ENCODE measurements around the gene GRID2.

DNA sequence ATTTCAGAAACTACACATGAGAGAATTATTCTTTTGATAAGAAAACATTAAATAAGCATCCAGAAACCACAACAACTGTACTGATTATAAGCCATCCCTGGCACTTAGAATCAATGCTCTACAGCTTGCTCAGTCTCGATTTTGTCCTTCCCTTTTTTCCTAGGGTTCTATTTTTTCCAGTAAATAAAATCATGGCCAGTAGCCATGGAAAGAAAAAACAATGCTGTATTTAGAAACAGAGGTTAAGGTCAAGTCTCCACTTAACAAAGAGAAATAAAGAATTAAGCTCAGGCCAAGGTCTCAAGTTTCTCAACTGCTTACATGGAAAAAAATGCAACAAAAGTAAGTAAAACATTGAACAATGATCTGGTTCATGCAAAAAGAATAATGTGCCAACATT lies 38.7 kb upstream of the GRID2 start:
- TF ChIP-seq POLR2A (IDR thresholded peaks at IDR 0.05; ENCODE audit: low read length) (no peak), GATA1 (IDR thresholded peaks at IDR 0.05; ENCODE audit: low read depth, low read length) (no peak)

Measured in erythroblast (primary cell).